ENCODE results near the gene NABP1.

The NABP1 gene

GRCh38 chr2:191653667-191654391 lies 24.1 kb upstream of the NABP1 start:
- H3K79me2 ChIP-seq (ENCODE audit: insufficient read depth, low read depth), result no peaks in the 10 kb centered on the region
- H3K36me3 ChIP-seq (ENCODE audit: insufficient read depth), result no peaks in the 10 kb centered on the region
- no peaks in the 10 kb centered on the region for H4K20me1 ChIP-seq (ENCODE audit: insufficient read depth)
- H3K9ac ChIP-seq, result no peak overlapping the region
- no peaks in the 10 kb centered on the region for H3K27me3 ChIP-seq (ENCODE audit: insufficient read depth, low read depth)
- no peaks in the 10 kb centered on the region for H3K4me1 ChIP-seq (ENCODE audit: low read depth, poor library complexity, severe bottlenecking)
- H2AFZ ChIP-seq (ENCODE audit: low read depth), result no peak overlapping the region
- no peak overlapping the region for H3K4me3 ChIP-seq (IDR thresholded peaks at IDR 0.05; ENCODE audit: insufficient read depth, low read depth, low read length)
- no peak overlapping the region for H3K27ac ChIP-seq
- TF ChIP-seq CTCF (conservative IDR thresholded peaks at IDR 0.05; ENCODE audit: low read depth, low read length), result no peak
- no peak overlapping the region for H3K4me2 ChIP-seq

- H3K79me2 ChIP-seq (ENCODE audit: insufficient read depth, low read depth), result no peaks in the 10 kb centered on the region
- H3K27ac ChIP-seq, result no peak overlapping the region
- H4K20me1 ChIP-seq (ENCODE audit: insufficient read depth), result no peaks in the 10 kb centered on the region
- no peak overlapping the region for H3K9ac ChIP-seq
- no peak for TF ChIP-seq CTCF (conservative IDR thresholded peaks at IDR 0.05; ENCODE audit: low read depth, low read length)
- H3K4me3 ChIP-seq (IDR thresholded peaks at IDR 0.05; ENCODE audit: insufficient read depth, low read depth, low read length), result no peak overlapping the region
- peaks cover 12% of the 10 kb centered on the region for H3K4me1 ChIP-seq (ENCODE audit: low read depth, poor library complexity, severe bottlenecking)
- H3K27me3 ChIP-seq (ENCODE audit: insufficient read depth, low read depth), result no peaks in the 10 kb centered on the region
- no peak overlapping the region for H2AFZ ChIP-seq (ENCODE audit: low read depth)
- no peaks in the 10 kb centered on the region for H3K36me3 ChIP-seq (ENCODE audit: insufficient read depth)
- H3K4me2 ChIP-seq, result no peak overlapping the region
Observed at GRCh38 chr2:191656391-191656790, 21.5 kb upstream of the NABP1 start.

GRCh38 chr2:191656792-191657191 lies 21.1 kb upstream of the NABP1 start:
- no peak overlapping the region for H3K4me3 ChIP-seq (IDR thresholded peaks at IDR 0.05; ENCODE audit: insufficient read depth, low read depth, low read length)
- no peak overlapping the region for H2AFZ ChIP-seq (ENCODE audit: low read depth)
- H3K4me1 ChIP-seq (ENCODE audit: low read depth, poor library complexity, severe bottlenecking), result peaks cover 16% of the 10 kb centered on the region
- H3K27me3 ChIP-seq (ENCODE audit: insufficient read depth, low read depth), result no peaks in the 10 kb centered on the region
- H3K79me2 ChIP-seq (ENCODE audit: insufficient read depth, low read depth), result no peaks in the 10 kb centered on the region
- H3K9ac ChIP-seq, result no peak overlapping the region
- no peak overlapping the region for H3K27ac ChIP-seq
- no peak for TF ChIP-seq CTCF (conservative IDR thresholded peaks at IDR 0.05; ENCODE audit: low read depth, low read length)
- no peak overlapping the region for H3K4me2 ChIP-seq
- H4K20me1 ChIP-seq (ENCODE audit: insufficient read depth), result no peaks in the 10 kb centered on the region
- H3K36me3 ChIP-seq (ENCODE audit: insufficient read depth), result no peaks in the 10 kb centered on the region

GRCh38 chr2:191657977-191658376 lies 20.0 kb upstream of the NABP1 start:
- no peaks in the 10 kb centered on the region for H4K20me1 ChIP-seq (ENCODE audit: insufficient read depth)
- no peak overlapping the region for H3K4me2 ChIP-seq
- no peak overlapping the region for H3K4me3 ChIP-seq (IDR thresholded peaks at IDR 0.05; ENCODE audit: insufficient read depth, low read depth, low read length)
- peaks cover 19% of the 10 kb centered on the region for H3K4me1 ChIP-seq (ENCODE audit: low read depth, poor library complexity, severe bottlenecking)
- no peak overlapping the region for H2AFZ ChIP-seq (ENCODE audit: low read depth)
- no peaks in the 10 kb centered on the region for H3K27me3 ChIP-seq (ENCODE audit: insufficient read depth, low read depth)
- no peak overlapping the region for H3K9ac ChIP-seq
- H3K79me2 ChIP-seq (ENCODE audit: insufficient read depth, low read depth), result no peaks in the 10 kb centered on the region
- no peaks in the 10 kb centered on the region for H3K36me3 ChIP-seq (ENCODE audit: insufficient read depth)
- TF ChIP-seq CTCF (conservative IDR thresholded peaks at IDR 0.05; ENCODE audit: low read depth, low read length), result no peak
- no peak overlapping the region for H3K27ac ChIP-seq
